D721Med (cell line): ENCODE measurements around the gene PLCH2.

Experiments
- DNase-seq: peaks from one replicate; pipeline ENCODE4 v3.0.0; 2011; ENCODE audit warnings: low spot score; ENCODE audit not compliant: insufficient read length
- FAIRE-seq: peaks from 2 replicates; lab custom pipeline; 2011; peaks lifted over from hg19 to GRCh38; lab: Jason Lieb, UNC
- CTCF ChIP-seq: IDR thresholded peaks from 2 replicates; pipeline ENCODE4 v1.5.1; 2012; ENCODE audit warnings: mild to moderate bottlenecking, control low read depth; ENCODE audit not compliant: insufficient read depth; ENCODE audit errors: missing control alignments

Gene PLCH2

GRCh38 chr1:2483026-2483425, 6.9 kb downstream of the PLCH2 start:
- FAIRE-seq = no peak
- TF ChIP-seq CTCF = no peak

GRCh38 chr1:2483970-2484369, 7.9 kb downstream of the PLCH2 start:
- DNase-seq = no peak
- no peak for TF ChIP-seq CTCF
- no peak for FAIRE-seq

More at GRCh38 chr1:2483026-2483425, 6.9 kb downstream of the PLCH2 start:
- no peak for DNase-seq

- no peak for TF ChIP-seq CTCF
- FAIRE-seq = no peak
- no peak for DNase-seq
These were observed 10.0 kb downstream of the PLCH2 start for GRCh38 chr1:2486041-2486440.

GRCh38 chr1:2486558-2486957, 10.5 kb downstream of the PLCH2 start:
- DNase-seq (no peak), FAIRE-seq (no peak)
- no peak for TF ChIP-seq CTCF

GRCh38 chr1:2488688-2489087, 12.6 kb downstream of the PLCH2 start:
- no peak for TF ChIP-seq CTCF
- DNase-seq (no peak), FAIRE-seq (no peak)

- FAIRE-seq (no peak), DNase-seq (no peak)
- TF ChIP-seq CTCF = no peak
These were observed 13.5 kb downstream of the PLCH2 start for GRCh38 chr1:2489615-2490014.

GRCh38 chr1:2492091-2492490, 16.0 kb downstream of the PLCH2 start:
- TF ChIP-seq CTCF = no peak
- FAIRE-seq (no peak), DNase-seq (no peak)
